Parathyroid adenoma (tissue), 2 donors: ENCODE results near the gene GPRIN3.

Experiments used
- H2AFZ ChIP-seq: fragments of 300-600 bp; sonication (generic); one replicate; pipeline ENCODE4 v1.7.0; 2017; ENCODE audit warnings: antibody characterized with exemption, mild to moderate bottlenecking
- H3K27ac ChIP-seq: fragments of 300-600 bp; sonication (generic); one replicate; pipeline ENCODE4 v1.7.0; 2017
- H3K27me3 ChIP-seq: fragments of 300-600 bp; sonication (generic); one replicate; pipeline ENCODE4 v1.7.0; 2017; ENCODE audit warnings: low read length; ENCODE audit not compliant: control insufficient read depth, insufficient read depth
- H3K36me3 ChIP-seq: fragments of 300-600 bp; sonication (generic); one replicate; pipeline ENCODE4 v1.7.0; 2017; ENCODE audit warnings: low read length; ENCODE audit not compliant: control insufficient read depth, insufficient read depth
- H3K4me1 ChIP-seq: fragments of 300-600 bp; sonication (generic); one replicate; pipeline ENCODE4 v1.7.0; 2017; ENCODE audit warnings: control low read depth
- H3K4me2 ChIP-seq: fragments of 300-600 bp; sonication (generic); one replicate; pipeline ENCODE4 v1.7.0; 2017; ENCODE audit warnings: low read length
- H3K4me3 ChIP-seq: fragments of 300-600 bp; sonication (generic); one replicate; pipeline ENCODE4 v1.7.0; 2017; ENCODE audit warnings: low read depth, low read length
- H3K79me2 ChIP-seq: fragments of 300-600 bp; sonication (generic); one replicate; pipeline ENCODE4 v1.7.0; 2017; ENCODE audit warnings: control low read depth
- H3K9ac ChIP-seq: fragments of 300-600 bp; sonication (generic); one replicate; pipeline ENCODE4 v1.7.0; 2017; ENCODE audit warnings: mild to moderate bottlenecking
- H3K9me3 ChIP-seq: fragments of 300-600 bp; sonication (generic); one replicate; pipeline ENCODE4 v1.7.0; 2017; ENCODE audit warnings: low read length; ENCODE audit not compliant: control insufficient read depth
- CTCF ChIP-seq: fragments of 300-600 bp; sonication (generic); IDR thresholded peaks from one replicate; pipeline ENCODE4 v1.7.0; 2017; ENCODE audit warnings: antibody characterized with exemption, mild to moderate bottlenecking
- donor health status: primary hyperparathyroidism.

GPRIN3 gene

DNA sequence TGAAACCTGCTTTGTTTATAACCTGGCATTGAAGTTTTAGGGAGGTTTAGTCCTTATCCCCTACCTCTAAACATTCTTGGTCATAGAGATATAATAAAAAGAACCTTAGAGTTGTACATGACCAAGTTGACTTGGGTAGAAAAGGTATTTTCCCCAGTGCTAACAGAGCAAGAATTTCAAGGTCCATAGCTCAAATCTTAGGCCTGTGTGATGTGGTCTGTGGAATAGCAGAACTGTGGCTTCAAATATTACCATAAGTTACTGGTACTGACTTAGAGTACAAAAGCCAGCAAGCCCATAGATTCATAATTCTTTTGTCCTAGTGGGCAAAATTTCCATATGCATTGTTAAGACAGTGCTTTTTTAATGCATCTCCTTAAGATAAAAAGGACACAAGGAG lies 91.2 kb downstream of the GPRIN3 start:
- no peak overlapping the region for H3K4me2 ChIP-seq
- H3K36me3 ChIP-seq, result no peaks in the 10 kb centered on the region
- H3K27ac ChIP-seq, result no peak overlapping the region
- no peaks in the 10 kb centered on the region for H3K79me2 ChIP-seq
- TF ChIP-seq CTCF, result no peak
- H3K4me3 ChIP-seq, result no peak overlapping the region
- H3K27me3 ChIP-seq, result no peaks in the 10 kb centered on the region
- H3K9ac ChIP-seq, result no peak overlapping the region
- H3K9me3 ChIP-seq, result no peaks in the 10 kb centered on the region
- H2AFZ ChIP-seq, result no peak overlapping the region
- H3K4me1 ChIP-seq, result no peaks in the 10 kb centered on the region

DNA sequence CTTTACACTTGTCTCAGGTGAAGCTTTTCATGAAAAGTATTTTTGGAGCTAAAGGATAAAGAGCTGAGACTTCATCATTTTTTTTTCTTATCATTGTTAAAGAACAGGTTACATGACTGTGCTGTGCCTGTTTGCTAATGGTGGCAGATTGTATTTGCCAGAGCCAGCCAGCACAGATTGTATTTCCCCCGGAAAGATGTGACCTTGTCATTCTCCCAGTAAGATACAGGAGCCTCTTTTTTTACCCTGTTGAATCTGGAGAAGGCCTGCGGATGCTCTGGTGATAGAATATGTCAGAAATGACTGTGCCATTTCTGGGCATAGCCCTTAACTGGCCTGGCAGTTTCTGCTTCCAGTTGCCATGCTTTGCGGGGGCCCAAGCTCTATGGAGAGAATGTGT lies 91.9 kb downstream of the GPRIN3 start:
- Histone ChIP-seq H3K79me2 (no peaks in the 10 kb centered on the region), H3K9ac (no peak overlapping the region), H3K36me3 (no peaks in the 10 kb centered on the region), H3K4me1 (no peaks in the 10 kb centered on the region), H3K27me3 (no peaks in the 10 kb centered on the region), H3K4me3 (no peak overlapping the region), H3K27ac (no peak overlapping the region), H3K9me3 (no peaks in the 10 kb centered on the region), H3K4me2 (no peak overlapping the region), H2AFZ (no peak overlapping the region)
- no peak for TF ChIP-seq CTCF

GRCh38 chr4:89214308-89214707 lies 93.3 kb downstream of the GPRIN3 start:
- Histone ChIP-seq H3K27ac (no peak overlapping the region), H3K4me2 (no peak overlapping the region), H3K9ac (no peak overlapping the region), H3K79me2 (no peaks in the 10 kb centered on the region), H3K27me3 (no peaks in the 10 kb centered on the region), H3K9me3 (no peaks in the 10 kb centered on the region), H3K4me3 (no peak overlapping the region), H3K36me3 (no peaks in the 10 kb centered on the region), H3K4me1 (no peaks in the 10 kb centered on the region), H2AFZ (no peak overlapping the region)
- TF ChIP-seq CTCF, result no peak

- no peaks in the 10 kb centered on the region for H3K4me1 ChIP-seq
- H3K36me3 ChIP-seq, result no peaks in the 10 kb centered on the region
- no peaks in the 10 kb centered on the region for H3K79me2 ChIP-seq
- H3K27me3 ChIP-seq, result no peaks in the 10 kb centered on the region
- no peak overlapping the region for H3K27ac ChIP-seq
- no peak overlapping the region for H3K9ac ChIP-seq
- no peaks in the 10 kb centered on the region for H3K9me3 ChIP-seq
- H3K4me3 ChIP-seq, result no peak overlapping the region
- H2AFZ ChIP-seq, result no peak overlapping the region
- TF ChIP-seq CTCF, result no peak
- H3K4me2 ChIP-seq, result no peak overlapping the region
These were observed 94.3 kb downstream of the GPRIN3 start for GRCh38 chr4:89213382-89213701.

DNA sequence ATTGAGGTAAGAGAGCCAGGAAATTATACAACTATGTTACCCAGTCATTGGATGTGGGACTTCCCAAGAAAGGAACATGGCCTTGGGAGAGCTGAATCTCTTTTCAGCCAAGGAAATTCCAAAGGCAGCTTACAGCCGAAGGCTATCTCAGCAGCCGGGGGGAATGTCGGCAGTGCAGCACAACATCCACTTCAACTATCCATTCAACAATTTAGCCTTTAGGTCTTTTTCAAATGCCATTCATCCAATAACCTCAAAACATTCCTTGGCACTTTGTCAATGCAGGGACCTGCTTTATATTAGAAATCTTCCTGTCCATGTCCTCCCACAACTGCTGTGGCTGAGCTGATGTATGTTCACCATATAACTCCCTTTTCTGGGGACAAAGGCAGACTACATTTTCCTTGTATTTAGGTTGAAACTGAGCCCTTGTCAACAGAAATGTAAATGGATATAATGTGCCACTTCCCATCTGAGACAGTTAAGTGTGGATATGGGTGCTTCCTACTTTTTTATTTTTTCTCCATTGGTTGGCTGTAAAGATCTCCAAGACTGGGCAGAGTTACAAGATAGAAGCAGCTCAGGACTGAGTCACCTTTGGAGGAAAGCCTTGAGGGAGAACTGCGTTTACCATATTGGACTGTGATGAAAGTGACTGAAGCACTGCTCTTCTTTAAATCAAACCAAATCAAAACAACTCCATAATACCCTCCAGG lies 94.8 kb downstream of the GPRIN3 start:
- Histone ChIP-seq H3K4me2 (no peak overlapping the region), H3K4me3 (no peak overlapping the region), H3K79me2 (no peaks in the 10 kb centered on the region), H3K27ac (no peak overlapping the region), H3K27me3 (no peaks in the 10 kb centered on the region), H3K9ac (no peak overlapping the region), H2AFZ (no peak overlapping the region), H3K36me3 (no peaks in the 10 kb centered on the region), H3K9me3 (no peaks in the 10 kb centered on the region), H3K4me1 (no peaks in the 10 kb centered on the region)
- TF ChIP-seq CTCF, result no peak
